GM12878 (cell line): ENCODE results near the gene GALNT6. TPM values are rescaled to one million over a fixed set of nuclear protein-coding genes. Genes with fewer than 3 reads are reported as not detected.
A peak's percentile ranks its signal among the peaks of the same experiment; 100 is the strongest.

Experiments used
- BRCA1 ChIP-seq: IDR thresholded peaks from 2 replicates; pipeline ENCODE4 v1.6.1; 2011; ENCODE audit warnings: low read depth, low read length, improper control_type of control experiment
- CHD1 ChIP-seq: IDR thresholded peaks from 2 replicates; pipeline ENCODE4 v1.6.1; 2012; ENCODE audit warnings: low read depth, low read length, improper control_type of control experiment
- CREB1 ChIP-seq: IDR thresholded peaks from 2 replicates; pipeline ENCODE4 v1.6.1; 2012; ENCODE audit warnings: low read depth, mild to moderate bottlenecking, inconsistent platforms
- ETV6 ChIP-seq, 2 experiments: fragments of 450-650 bp in 1 of 2; IDR thresholded peaks in 1 of 2; conservative IDR thresholded peaks in 1 of 2; 2 replicates each; pipeline ENCODE4 v1.6.1; 2014; ENCODE audit warnings: antibody characterized with exemption in 1 of 2, borderline replicate concordance in 1 of 2, low read depth in 1 of 2, mild to moderate bottlenecking in 1 of 2, moderate library complexity in 1 of 2
- GABPA ChIP-seq: IDR thresholded peaks from 2 replicates; pipeline ENCODE4 v1.6.1; 2014; ENCODE audit warnings: antibody characterized with exemption, low read depth, mild to moderate bottlenecking, inconsistent platforms
- GATAD2B ChIP-seq: fragments of 450-650 bp; conservative IDR thresholded peaks from 2 replicates; pipeline ENCODE4 v1.6.1; 2017; ENCODE audit warnings: low read depth, mild to moderate bottlenecking, moderate library complexity
- IRF5 ChIP-seq: fragments of 450-650 bp; IDR thresholded peaks from 2 replicates; pipeline ENCODE4 v1.6.1; 2017; ENCODE audit warnings: borderline replicate concordance
- LARP7 ChIP-seq: fragments of 450-650 bp; IDR thresholded peaks from 2 replicates; pipeline ENCODE4 v1.6.1; 2017; ENCODE audit warnings: mild to moderate bottlenecking
- MEF2A ChIP-seq: IDR thresholded peaks from 2 replicates; pipeline ENCODE4 v1.6.1; 2011; ENCODE audit warnings: low read depth, mild to moderate bottlenecking, low read length, moderate library complexity; ENCODE audit not compliant: insufficient read depth
- MEF2B ChIP-seq: fragments of 450-650 bp; IDR thresholded peaks from 2 replicates; pipeline ENCODE4 v1.6.1; 2018; ENCODE audit warnings: mild to moderate bottlenecking, moderate library complexity; ENCODE audit not compliant: partially characterized antibody, poor library complexity, severe bottlenecking
- NR2F1 ChIP-seq: fragments of 450-650 bp; conservative IDR thresholded peaks from 2 replicates; pipeline ENCODE4 v1.6.1; 2017; ENCODE audit warnings: mild to moderate bottlenecking
- POLR2AphosphoS2 ChIP-seq: IDR thresholded peaks from 2 replicates; pipeline ENCODE4 v1.6.1; 2011; ENCODE audit warnings: low read depth, mild to moderate bottlenecking, low read length, improper control_type of control experiment, moderate library complexity
- RB1 ChIP-seq: fragments of 450-650 bp; formaldehyde crosslinking; IDR thresholded peaks from 2 replicates; pipeline ENCODE4 v1.6.1; 2017; ENCODE audit warnings: mild to moderate bottlenecking, borderline replicate concordance
- RBBP5 ChIP-seq: fragments of 200-600 bp; sonication (generic); conservative IDR thresholded peaks from 2 replicates; pipeline ENCODE4 v1.6.1; 2016
- SMARCA5 ChIP-seq: fragments of 450-650 bp; IDR thresholded peaks from 2 replicates; pipeline ENCODE4 v1.6.1; 2017; ENCODE audit warnings: mild to moderate bottlenecking
- SREBF2 ChIP-seq: IDR thresholded peaks from 2 replicates; pipeline ENCODE4 v1.6.1; 2012; ENCODE audit warnings: mild to moderate bottlenecking, low read length
- TCF12 ChIP-seq: IDR thresholded peaks from 2 replicates; pipeline ENCODE4 v1.6.1; 2011; ENCODE audit warnings: low read depth, mild to moderate bottlenecking, low read length
- WRNIP1 ChIP-seq: IDR thresholded peaks from 2 replicates; pipeline ENCODE4 v1.6.1; 2011; ENCODE audit warnings: low read depth, low read length, improper control_type of control experiment, borderline replicate concordance
- ZBED1 ChIP-seq: IDR thresholded peaks from 2 replicates; pipeline ENCODE4 v1.6.1; 2016; ENCODE audit warnings: borderline replicate concordance
- ZBTB33 ChIP-seq: fragments of 450-650 bp; IDR thresholded peaks from 2 replicates; pipeline ENCODE4 v1.6.1; 2017; ENCODE audit warnings: mild to moderate bottlenecking
- ZZZ3 ChIP-seq: IDR thresholded peaks from 2 replicates; pipeline ENCODE4 v1.6.1; 2011; ENCODE audit warnings: low read depth; ENCODE audit not compliant: control insufficient read depth, insufficient read length
- polyA plus RNA-seq, 11 experiments: library from polyadenylated mRNA; depleted of rRNA in 4 of 11; unstranded in 6 of 11; stranded (reverse) in 5 of 11; fragments of >200 nt; fragmentation: Nextera tagmentation in 4 of 11; fragmentation: Illumina TruSeq in 1 of 11; extraction: Ambion mirVana in 4 of 11; extraction: Trizol in 1 of 11; gene quantifications; 1 replicate in 1 of 11; 2 replicates in 10 of 11; pipeline versions ENCODE4 v1.2.1 to v1.2.3, GENCODE V29; 2011 to 2016; ENCODE audit warnings: inconsistent platforms in 2 of 11, missing spikeins in 2 of 11, low read depth in 1 of 11
- total RNA-seq, 4 experiments: library from RNA; depleted of rRNA in 3 of 4; stranded (reverse); fragments of >200 nt in 3 of 4; fragmentation: Illumina TruSeq in 1 of 4; extraction: Trizol in 1 of 4; gene quantifications; 2 replicates each; pipeline versions ENCODE4 v1.2.1 to v1.2.3, GENCODE V29; 2013 to 2021
- TF ChIP-seq, protein P1 (sequence below): fragments of 150-350 bp; IDR thresholded peaks from 2 replicates; pipeline ENCODE4 v1.6.1; 2016; ENCODE audit warnings: low read depth, low read length
- TF ChIP-seq, protein P2 (sequence below): IDR thresholded peaks from 2 replicates; pipeline ENCODE4 v1.6.1; 2012; ENCODE audit warnings: low read length, inconsistent platforms

GALNT6 gene
- total and polyA plus RNA-seq, 10 of the 15 experiments (the other 5 are each of a cell fraction or from before 2014, with no cell fraction given): 6.6 to 40.4 (median 23.7) TPM

DNA sequence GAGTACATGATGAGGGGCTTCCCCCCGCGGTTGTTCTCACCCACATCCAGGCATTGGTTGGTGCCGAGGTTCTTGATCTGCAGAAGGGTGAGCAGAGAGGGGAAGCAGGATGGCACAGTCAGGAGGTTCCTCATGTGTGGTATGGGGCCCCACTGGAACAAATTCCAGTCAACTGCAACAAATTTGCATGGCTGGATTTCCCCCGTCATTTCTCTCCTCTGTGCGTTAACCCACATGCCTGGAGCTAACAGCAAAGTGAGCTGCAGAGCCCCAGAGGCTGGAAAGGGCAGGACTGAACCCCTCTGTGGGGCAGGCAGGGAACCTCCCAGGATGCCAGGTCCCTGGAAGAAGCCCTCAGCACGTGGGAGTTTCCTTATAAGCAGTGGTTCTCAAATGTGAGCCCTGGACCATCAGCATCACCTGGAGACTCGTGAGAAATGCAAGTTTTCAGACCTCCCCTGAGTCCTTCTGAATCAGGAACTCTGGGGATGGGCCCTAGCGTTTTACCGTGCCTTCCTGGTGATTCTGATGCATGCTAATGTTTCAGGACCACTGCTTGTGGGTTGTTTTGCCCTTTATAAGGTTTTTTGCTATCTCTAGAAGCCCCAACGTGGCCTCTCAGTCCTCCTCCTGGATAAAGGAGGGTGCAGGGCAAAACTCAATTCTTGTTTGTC, 33.7 kb downstream of the GALNT6 start (continued):
- TF ChIP-seq CREB1 (no peak), MEF2A (0 out of 2 replicates have a peak, but pooled peaks have one; percentile 22), WRNIP1 (no peak), RB1 (peak; percentile 30; the same call in 1 of the 2 replicates), GABPA (no peak), ETV6 (conservative IDR thresholded peaks at IDR 0.05 in 1 of 2, IDR thresholded peaks at IDR 0.05 in 1 of 2; ENCODE audit: borderline replicate concordance in 1 of 2, low read depth in 1 of 2) (no peak), POLR2AphosphoS2 (no peak), ZZZ3 (no peak), LARP7 (peak; percentile 39; the same call in 1 of the 2 replicates), TCF12 (no peak), RBBP5 (no peak), CHD1 (no peak), ZBED1 (no peak), SREBF2 (no peak), GATAD2B (peak; percentile 70; the same call in 1 of the 2 replicates), IRF5 (no peak), MEF2B (peak; percentile 64), BRCA1 (no peak), SMARCA5 (0 out of 2 replicates have a peak, but pooled peaks have one; percentile 15), NR2F1 (0 out of 2 replicates have a peak, but pooled peaks have one; percentile 17), ZBTB33 (0 out of 2 replicates have a peak, but pooled peaks have one; percentile 23)
- TF ChIP-seq, protein P1, sequence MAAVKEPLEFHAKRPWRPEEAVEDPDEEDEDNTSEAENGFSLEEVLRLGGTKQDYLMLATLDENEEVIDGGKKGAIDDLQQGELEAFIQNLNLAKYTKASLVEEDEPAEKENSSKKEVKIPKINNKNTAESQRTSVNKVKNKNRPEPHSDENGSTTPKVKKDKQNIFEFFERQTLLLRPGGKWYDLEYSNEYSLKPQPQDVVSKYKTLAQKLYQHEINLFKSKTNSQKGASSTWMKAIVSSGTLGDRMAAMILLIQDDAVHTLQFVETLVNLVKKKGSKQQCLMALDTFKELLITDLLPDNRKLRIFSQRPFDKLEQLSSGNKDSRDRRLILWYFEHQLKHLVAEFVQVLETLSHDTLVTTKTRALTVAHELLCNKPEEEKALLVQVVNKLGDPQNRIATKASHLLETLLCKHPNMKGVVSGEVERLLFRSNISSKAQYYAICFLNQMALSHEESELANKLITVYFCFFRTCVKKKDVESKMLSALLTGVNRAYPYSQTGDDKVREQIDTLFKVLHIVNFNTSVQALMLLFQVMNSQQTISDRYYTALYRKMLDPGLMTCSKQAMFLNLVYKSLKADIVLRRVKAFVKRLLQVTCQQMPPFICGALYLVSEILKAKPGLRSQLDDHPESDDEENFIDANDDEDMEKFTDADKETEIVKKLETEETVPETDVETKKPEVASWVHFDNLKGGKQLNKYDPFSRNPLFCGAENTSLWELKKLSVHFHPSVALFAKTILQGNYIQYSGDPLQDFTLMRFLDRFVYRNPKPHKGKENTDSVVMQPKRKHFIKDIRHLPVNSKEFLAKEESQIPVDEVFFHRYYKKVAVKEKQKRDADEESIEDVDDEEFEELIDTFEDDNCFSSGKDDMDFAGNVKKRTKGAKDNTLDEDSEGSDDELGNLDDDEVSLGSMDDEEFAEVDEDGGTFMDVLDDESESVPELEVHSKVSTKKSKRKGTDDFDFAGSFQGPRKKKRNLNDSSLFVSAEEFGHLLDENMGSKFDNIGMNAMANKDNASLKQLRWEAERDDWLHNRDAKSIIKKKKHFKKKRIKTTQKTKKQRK: no peak
- TF ChIP-seq, protein P2, sequence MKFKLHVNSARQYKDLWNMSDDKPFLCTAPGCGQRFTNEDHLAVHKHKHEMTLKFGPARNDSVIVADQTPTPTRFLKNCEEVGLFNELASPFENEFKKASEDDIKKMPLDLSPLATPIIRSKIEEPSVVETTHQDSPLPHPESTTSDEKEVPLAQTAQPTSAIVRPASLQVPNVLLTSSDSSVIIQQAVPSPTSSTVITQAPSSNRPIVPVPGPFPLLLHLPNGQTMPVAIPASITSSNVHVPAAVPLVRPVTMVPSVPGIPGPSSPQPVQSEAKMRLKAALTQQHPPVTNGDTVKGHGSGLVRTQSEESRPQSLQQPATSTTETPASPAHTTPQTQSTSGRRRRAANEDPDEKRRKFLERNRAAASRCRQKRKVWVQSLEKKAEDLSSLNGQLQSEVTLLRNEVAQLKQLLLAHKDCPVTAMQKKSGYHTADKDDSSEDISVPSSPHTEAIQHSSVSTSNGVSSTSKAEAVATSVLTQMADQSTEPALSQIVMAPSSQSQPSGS: no peak; the same call in 1 of the 2 replicates
